ENCODE results near the gene THEMIS.

DNA sequence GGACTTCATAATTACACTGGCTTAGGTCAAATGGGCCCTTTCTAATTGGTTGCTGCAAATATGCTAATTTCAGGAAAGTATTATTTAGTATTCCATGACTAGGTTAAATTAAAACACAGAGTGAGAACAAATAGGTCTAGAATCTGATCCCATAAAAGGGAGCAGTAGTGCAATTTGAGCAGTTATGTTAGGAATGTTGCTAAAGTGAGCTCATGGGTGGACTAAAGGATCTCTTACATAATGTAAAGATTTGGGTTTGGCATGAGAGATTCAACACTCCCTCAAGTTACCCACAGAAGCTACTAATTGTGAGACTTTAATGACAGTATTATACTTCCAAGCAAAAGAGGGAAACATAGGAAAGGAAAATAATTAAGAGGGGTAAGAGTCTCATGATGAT is 214.8 kb downstream of the THEMIS start:
- TF ChIP-seq POLR2A (IDR thresholded peaks at IDR 0.05; ENCODE audit: low read depth, low read length) (no peak), POLR2AphosphoS5 (IDR thresholded peaks at IDR 0.05; ENCODE audit: low read depth, low read length) (no peak), SPI1 (IDR thresholded peaks at IDR 0.05; ENCODE audit: low read depth, low read length) (no peak), TAF1 (IDR thresholded peaks at IDR 0.05; ENCODE audit: low read depth, low read length) (no peak)

All from GM12891 (cell line).